ENCODE measurements around the gene ACOT12. TPM values are rescaled to one million over a fixed set of nuclear protein-coding genes. Genes with fewer than 3 reads are reported as not detected.

The ACOT12 gene
- total RNA-seq, 4 donors from 2014 or later: 3.7 to 6.5 TPM; not detected in 2

DNA sequence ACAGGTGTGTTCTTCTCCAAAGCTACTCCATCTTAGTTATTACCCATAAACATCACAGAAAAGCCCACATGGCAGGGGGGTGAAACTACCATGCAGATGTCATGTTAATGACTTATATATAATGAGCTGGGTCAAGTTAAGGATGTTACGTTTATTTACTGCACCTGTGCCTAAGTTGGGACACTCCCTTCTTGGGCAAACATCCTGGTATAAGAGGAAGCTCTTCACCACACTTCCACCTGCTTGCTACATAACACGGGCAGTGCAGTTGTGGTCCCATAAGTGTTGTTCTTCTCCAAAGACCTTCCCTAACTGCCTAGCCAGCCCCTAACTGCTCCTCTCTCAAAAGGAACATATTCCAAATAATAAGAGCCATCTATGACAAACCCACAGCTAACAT lies 101.8 kb downstream of the ACOT12 start:
- Histone ChIP-seq H3K4me1 (no peaks in the 10 kb centered on the region), H3K27me3 (no peaks in the 10 kb centered on the region), H3K27ac (no peak overlapping the region), H3K4me3 (no peak overlapping the region), H3K9me3 (peaks cover 0 to 14% (median 3%) of the 10 kb centered on the region in 4 donors), H3K36me3 (no peaks in the 10 kb centered on the region)
- no peak for DNase-seq
- TF ChIP-seq CTCF (IDR thresholded peaks at IDR 0.05) (no peak), POLR2A (IDR thresholded peaks at IDR 0.05) (no peak)

- H3K36me3 ChIP-seq: no peaks in the 10 kb centered on the region
These were observed 103.8 kb downstream of the ACOT12 start for GRCh38 chr5:81290146-81290545.

GRCh38 chr5:81288021-81288433 lies 105.9 kb downstream of the ACOT12 start:
- no peaks in the 10 kb centered on the region for H3K27me3 ChIP-seq
- H3K36me3 ChIP-seq: no peaks in the 10 kb centered on the region
- no peak overlapping the region for H3K27ac ChIP-seq
- TF ChIP-seq POLR2A (IDR thresholded peaks at IDR 0.05): no peak
- H3K4me3 ChIP-seq: no peak overlapping the region
- H3K4me1 ChIP-seq: no peaks in the 10 kb centered on the region
- peaks cover 0 to 14% (median 3%) of the 10 kb centered on the region in 4 donors for H3K9me3 ChIP-seq
- DNase-seq: no peak

More at GRCh38 chr5:81290146-81290545, 103.8 kb downstream of the ACOT12 start:
- H3K27ac ChIP-seq: no peak overlapping the region
- H3K4me3 ChIP-seq: no peak overlapping the region
- no peaks in the 10 kb centered on the region for H3K4me1 ChIP-seq
- peaks cover 0 to 14% (median 3%) of the 10 kb centered on the region in 4 donors for H3K9me3 ChIP-seq
- H3K27me3 ChIP-seq: no peaks in the 10 kb centered on the region
- TF ChIP-seq POLR2A (IDR thresholded peaks at IDR 0.05) (no peak), CTCF (IDR thresholded peaks at IDR 0.05) (no peak)
- DNase-seq: no peak

- TF ChIP-seq CTCF (IDR thresholded peaks at IDR 0.05) (no peak), POLR2A (IDR thresholded peaks at IDR 0.05) (no peak)
- no peak for DNase-seq
These were observed 107.8 kb downstream of the ACOT12 start for GRCh38 chr5:81286059-81286617.

DNA sequence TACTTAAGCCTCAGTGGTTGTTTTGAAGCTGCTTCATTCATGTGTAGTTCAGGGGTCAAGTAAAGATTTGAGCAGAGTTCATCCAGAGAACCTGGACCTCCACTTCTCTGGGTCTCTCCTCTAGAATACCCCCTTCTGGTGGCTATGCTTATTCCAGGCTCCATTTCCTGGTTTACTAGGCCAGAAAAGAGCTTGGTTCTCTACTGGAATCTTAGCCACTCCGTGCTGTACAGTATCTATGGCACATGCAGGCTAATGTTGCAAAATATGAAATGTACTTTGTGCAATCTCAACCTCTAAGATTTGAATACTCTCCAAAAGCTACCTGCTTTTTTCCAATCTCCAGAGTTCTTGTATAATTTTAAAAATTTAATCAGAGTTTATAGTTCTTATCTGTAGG lies 110.0 kb downstream of the ACOT12 start:
- Histone ChIP-seq H3K27me3 (no peaks in the 10 kb centered on the region), H3K36me3 (no peaks in the 10 kb centered on the region), H3K27ac (no peak overlapping the region), H3K9me3 (no peaks in the 10 kb centered on the region), H3K4me1 (no peaks in the 10 kb centered on the region), H3K4me3 (no peak overlapping the region)
- no peak for TF ChIP-seq CTCF (IDR thresholded peaks at IDR 0.05)
- no peak for DNase-seq

More at GRCh38 chr5:81286059-81286617, 107.8 kb downstream of the ACOT12 start:
- H3K4me1 ChIP-seq: no peaks in the 10 kb centered on the region
- no peaks in the 10 kb centered on the region for H3K36me3 ChIP-seq
- H3K4me3 ChIP-seq: no peak overlapping the region
- no peak overlapping the region for H3K27ac ChIP-seq
- H3K9me3 ChIP-seq: no peaks in the 10 kb centered on the region
- no peaks in the 10 kb centered on the region for H3K27me3 ChIP-seq

Other genes with a start within 250 kb of the ACOT12 start
- gene CKMT2, start 160.8 kb downstream of the ACOT12 start, total RNA-seq: 10 to 100 TPM in 1 of 4 donors, 1 to 10 TPM in 3; 1.1 to 10.6 (median 3.8) TPM
- gene ZCCHC9, start 92.5 kb downstream of the ACOT12 start, total RNA-seq: 10 to 100 TPM; 24.5 to 32.6 (median 26.8) TPM

Measured in Peyer's patch (tissue), 4 donors.